Neural cell (in vitro differentiated cells): Measurements from ENCODE around the gene PLAU. TPM values are rescaled to one million over a fixed set of nuclear protein-coding genes. Genes with fewer than 3 reads are reported as not detected.

Experiments
- H2AFZ ChIP-seq: fragments of 200-600, 300-800 bp; sonication (generic), shearing (Covaris generic); 2 replicates; pipeline ENCODE4 v1.6.0; 2014; ENCODE audit warnings: low read depth, mild to moderate bottlenecking, antibody characterized with exemption, low read length, moderate library complexity
- H3F3A ChIP-seq: fragments of 200-600 bp; shearing (Covaris generic); 2 replicates; pipeline ENCODE4 v1.6.1; 2016; ENCODE audit warnings: mild to moderate bottlenecking, moderate library complexity, mixed read lengths, antibody characterized with exemption, low read length; ENCODE audit not compliant: insufficient read depth, poor library complexity, severe bottlenecking
- H3K27ac ChIP-seq: fragments of 200-600, 300-800 bp; sonication (generic), shearing (Covaris generic); 2 replicates; pipeline ENCODE4 v1.5.1; 2014; ENCODE audit warnings: mild to moderate bottlenecking, low read length, moderate library complexity
- H3K27me3 ChIP-seq: fragments of 300-800, 200-600 bp; sonication (generic), shearing (Covaris generic); 2 replicates; pipeline ENCODE4 v1.6.0; 2014; ENCODE audit warnings: mild to moderate bottlenecking, low read depth, low read length, moderate library complexity; ENCODE audit not compliant: insufficient read depth
- H3K36me3 ChIP-seq: fragments of 300-800, 200-600 bp; sonication (generic), shearing (Covaris generic); 2 replicates; pipeline ENCODE4 v1.5.1; 2014; ENCODE audit warnings: mild to moderate bottlenecking, antibody characterized with exemption, low read length, moderate library complexity; ENCODE audit not compliant: insufficient read depth
- H3K4me2 ChIP-seq: fragments of 300-800, 200-600 bp; sonication (generic), shearing (Covaris generic); 2 replicates; pipeline ENCODE4 v1.6.0; 2014; ENCODE audit warnings: mild to moderate bottlenecking, low read length
- H3K4me3 ChIP-seq: fragments of 300-800, 200-600 bp; sonication (generic), shearing (Covaris generic); 2 replicates; pipeline ENCODE4 v1.5.1; 2014; ENCODE audit warnings: mild to moderate bottlenecking, low read length, moderate library complexity
- H3K79me2 ChIP-seq: fragments of 200-600 bp; shearing (Covaris generic); replicated peaks from 2 replicates; pipeline ENCODE4 v1.6.0; 2014; ENCODE audit warnings: mild to moderate bottlenecking, low read length, moderate library complexity; ENCODE audit not compliant: insufficient read depth
- H3K9ac ChIP-seq: fragments of 300-800, 200-600 bp; sonication (generic), shearing (Covaris generic); 2 replicates; pipeline ENCODE4 v1.6.1; 2016; ENCODE audit warnings: mild to moderate bottlenecking, low read length, mixed read lengths
- H3K9me2 ChIP-seq: fragments of 200-600 bp; shearing (Covaris generic); 2 replicates; pipeline ENCODE4 v1.6.1; 2016; ENCODE audit warnings: mild to moderate bottlenecking, low read length, mixed read lengths; ENCODE audit not compliant: insufficient read depth
- H3K9me3 ChIP-seq: fragments of 200-600, 300-800 bp; sonication (generic), shearing (Covaris generic); 2 replicates; pipeline ENCODE4 v1.6.1; 2016; ENCODE audit warnings: mild to moderate bottlenecking, mixed run types, low read length, moderate library complexity, mixed read lengths
- H4K20me1 ChIP-seq: fragments of 200-600 bp; shearing (Covaris generic); 2 replicates; pipeline ENCODE4 v1.6.1; 2016; ENCODE audit warnings: mild to moderate bottlenecking, mixed run types; ENCODE audit not compliant: insufficient read depth
- CTCF ChIP-seq: fragments of 450-650 bp; IDR thresholded peaks from 2 replicates; pipeline ENCODE4 v1.5.1; 2014; ENCODE audit warnings: antibody characterized with exemption, mild to moderate bottlenecking, moderate library complexity; ENCODE audit not compliant: poor library complexity, severe bottlenecking
- EP300 ChIP-seq: fragments of 450-650 bp; conservative IDR thresholded peaks from 2 replicates; pipeline ENCODE4 v1.6.1; 2014; ENCODE audit warnings: antibody characterized with exemption, mild to moderate bottlenecking, moderate library complexity; ENCODE audit not compliant: poor library complexity, severe bottlenecking
- EZH2 ChIP-seq: fragments of 200-600, 300-800 bp; shearing (Covaris generic), sonication (generic); IDR thresholded peaks from 2 replicates; pipeline ENCODE4 v1.6.1; 2014; ENCODE audit warnings: antibody characterized with exemption, low read length, borderline replicate concordance, mild to moderate bottlenecking; ENCODE audit not compliant: insufficient read depth, poor library complexity, severe bottlenecking
- MXI1 ChIP-seq: fragments of 450-650 bp; conservative IDR thresholded peaks from 2 replicates; pipeline ENCODE4 v1.6.1; 2014; ENCODE audit warnings: antibody characterized with exemption, mild to moderate bottlenecking; ENCODE audit not compliant: poor library complexity, severe bottlenecking
- POLR2AphosphoS5 ChIP-seq: IDR thresholded peaks from 2 replicates; pipeline ENCODE4 v1.6.1; 2012
- RAD21 ChIP-seq: fragments of 450-650 bp; conservative IDR thresholded peaks from 2 replicates; pipeline ENCODE4 v1.6.1; 2014; ENCODE audit warnings: antibody characterized with exemption, mild to moderate bottlenecking, moderate library complexity
- SMC3 ChIP-seq: fragments of 450-650 bp; conservative IDR thresholded peaks from 2 replicates; pipeline ENCODE4 v1.6.1; 2014; ENCODE audit warnings: antibody characterized with exemption, mild to moderate bottlenecking, moderate library complexity; ENCODE audit not compliant: poor library complexity
- TAF1 ChIP-seq: IDR thresholded peaks from 2 replicates; pipeline ENCODE4 v1.6.1; 2012; ENCODE audit warnings: low read depth
- polyA plus RNA-seq: library from polyadenylated mRNA; depleted of rRNA; stranded (reverse); fragments of >200 nt; gene quantifications from 2 replicates; pipeline ENCODE4 v1.2.3, GENCODE V29; 2014
- TF ChIP-seq, protein P1 (sequence below): IDR thresholded peaks from 2 replicates; pipeline ENCODE4 v1.6.1; 2012; ENCODE audit warnings: borderline replicate concordance

PLAU gene
- polyA plus RNA-seq, 1 donor from 2014 or later = 1.1 TPM

DNA sequence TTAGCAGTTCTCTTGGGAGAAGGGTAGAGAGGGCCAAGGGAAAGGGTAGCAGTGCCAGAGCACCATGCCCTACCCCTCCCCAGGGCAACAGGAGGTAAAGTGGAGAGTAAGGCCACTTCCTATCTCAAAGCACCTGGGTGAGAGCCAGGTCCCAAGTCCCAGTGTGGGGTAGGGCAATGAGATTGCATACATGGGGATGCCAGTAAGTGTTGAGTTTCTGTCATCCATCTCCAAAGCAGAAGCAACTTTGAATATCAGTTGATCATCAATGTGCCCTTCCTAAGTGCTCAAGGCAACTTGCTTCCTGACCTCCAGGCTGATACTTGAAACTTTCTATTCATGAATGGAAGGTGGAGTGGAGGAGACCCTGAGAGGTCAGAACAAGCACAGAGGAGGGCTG is 34.4 kb upstream of the PLAU start:
- Histone ChIP-seq H3K9me3 (no peaks in the 10 kb centered on the region), H3K27ac (no peak overlapping the region), H4K20me1 (no peaks in the 10 kb centered on the region), H3K36me3 (no peaks in the 10 kb centered on the region), H3K79me2 (no peaks in the 10 kb centered on the region), H3F3A (no peaks in the 10 kb centered on the region), H3K9ac (no peak overlapping the region), H3K4me3 (no peak overlapping the region), H3K9me2 (no peaks in the 10 kb centered on the region), H3K4me2 (no peak overlapping the region), H2AFZ (no peak overlapping the region), H3K27me3 (no peaks in the 10 kb centered on the region)
- TF ChIP-seq EP300 (no peak), TAF1 (no peak), CTCF (no peak), SMC3 (no peak), MXI1 (no peak), EZH2 (no peak), POLR2AphosphoS5 (no peak), RAD21 (no peak)
- TF ChIP-seq, protein P1, sequence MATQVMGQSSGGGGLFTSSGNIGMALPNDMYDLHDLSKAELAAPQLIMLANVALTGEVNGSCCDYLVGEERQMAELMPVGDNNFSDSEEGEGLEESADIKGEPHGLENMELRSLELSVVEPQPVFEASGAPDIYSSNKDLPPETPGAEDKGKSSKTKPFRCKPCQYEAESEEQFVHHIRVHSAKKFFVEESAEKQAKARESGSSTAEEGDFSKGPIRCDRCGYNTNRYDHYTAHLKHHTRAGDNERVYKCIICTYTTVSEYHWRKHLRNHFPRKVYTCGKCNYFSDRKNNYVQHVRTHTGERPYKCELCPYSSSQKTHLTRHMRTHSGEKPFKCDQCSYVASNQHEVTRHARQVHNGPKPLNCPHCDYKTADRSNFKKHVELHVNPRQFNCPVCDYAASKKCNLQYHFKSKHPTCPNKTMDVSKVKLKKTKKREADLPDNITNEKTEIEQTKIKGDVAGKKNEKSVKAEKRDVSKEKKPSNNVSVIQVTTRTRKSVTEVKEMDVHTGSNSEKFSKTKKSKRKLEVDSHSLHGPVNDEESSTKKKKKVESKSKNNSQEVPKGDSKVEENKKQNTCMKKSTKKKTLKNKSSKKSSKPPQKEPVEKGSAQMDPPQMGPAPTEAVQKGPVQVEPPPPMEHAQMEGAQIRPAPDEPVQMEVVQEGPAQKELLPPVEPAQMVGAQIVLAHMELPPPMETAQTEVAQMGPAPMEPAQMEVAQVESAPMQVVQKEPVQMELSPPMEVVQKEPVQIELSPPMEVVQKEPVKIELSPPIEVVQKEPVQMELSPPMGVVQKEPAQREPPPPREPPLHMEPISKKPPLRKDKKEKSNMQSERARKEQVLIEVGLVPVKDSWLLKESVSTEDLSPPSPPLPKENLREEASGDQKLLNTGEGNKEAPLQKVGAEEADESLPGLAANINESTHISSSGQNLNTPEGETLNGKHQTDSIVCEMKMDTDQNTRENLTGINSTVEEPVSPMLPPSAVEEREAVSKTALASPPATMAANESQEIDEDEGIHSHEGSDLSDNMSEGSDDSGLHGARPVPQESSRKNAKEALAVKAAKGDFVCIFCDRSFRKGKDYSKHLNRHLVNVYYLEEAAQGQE = no peak

GRCh38 chr10:73876971-73877370 is 34.0 kb upstream of the PLAU start:
- TF ChIP-seq POLR2AphosphoS5 (no peak), EZH2 (no peak), TAF1 (no peak), EP300 (no peak), CTCF (no peak), MXI1 (no peak), SMC3 (no peak), RAD21 (no peak)
- TF ChIP-seq, protein P1 = no peak
- H3K27me3 ChIP-seq = no peaks in the 10 kb centered on the region
- no peak overlapping the region for H3K9ac ChIP-seq
- H3K4me2 ChIP-seq = no peak overlapping the region
- no peak overlapping the region for H3K4me3 ChIP-seq
- H3K79me2 ChIP-seq = no peaks in the 10 kb centered on the region
- no peaks in the 10 kb centered on the region for H3K36me3 ChIP-seq
- no peak overlapping the region for H2AFZ ChIP-seq
- H3F3A ChIP-seq = no peaks in the 10 kb centered on the region
- no peak overlapping the region for H3K27ac ChIP-seq
- no peaks in the 10 kb centered on the region for H4K20me1 ChIP-seq
- no peaks in the 10 kb centered on the region for H3K9me3 ChIP-seq
- no peaks in the 10 kb centered on the region for H3K9me2 ChIP-seq
